LoVo (cell line): ENCODE measurements around the gene ZNF618.
"Not testable (repeated sequence)": the region's sequence is repeated elsewhere in the genome, so short reads cannot be mapped to it uniquely, and the experiment has no call there.

Experiments used
- DNase-seq: peaks from one replicate; pipeline ENCODE4 v3.0.0-alpha.2; 2016; ENCODE audit warnings: low spot score

ZNF618 gene

GRCh38 chr9:114039484-114039883, 163.4 kb downstream of the ZNF618 start:
- DNase-seq = no peak

GRCh38 chr9:114043660-114044059, 167.6 kb downstream of the ZNF618 start:
- DNase-seq = not testable (repeated sequence)

- DNase-seq = no peak
Measured at GRCh38 chr9:114046237-114046755, 170.2 kb downstream of the ZNF618 start.

DNA sequence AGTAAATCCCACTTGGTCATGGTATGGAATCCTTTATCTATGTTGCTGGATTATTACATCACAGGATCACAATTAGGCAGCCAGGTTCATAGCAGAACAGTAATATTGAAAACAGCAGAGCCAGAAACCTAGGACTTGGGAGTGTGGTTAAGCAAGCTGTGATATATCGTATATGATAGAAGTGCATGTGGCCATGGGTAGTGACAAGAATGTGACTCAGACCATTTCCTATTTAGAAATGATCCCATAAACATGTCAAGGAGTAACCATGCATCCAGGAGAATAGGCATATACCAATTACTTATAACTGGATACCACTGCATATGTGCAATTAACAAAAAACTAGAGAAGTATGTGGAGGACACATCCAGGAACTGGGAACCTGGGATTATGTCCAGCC, 170.8 kb downstream of the ZNF618 start:
- no peak for DNase-seq

GRCh38 chr9:114047717-114048116, 171.6 kb downstream of the ZNF618 start:
- DNase-seq = no peak

- DNase-seq = no peak
Measured at GRCh38 chr9:114048533-114049415, 172.7 kb downstream of the ZNF618 start.

DNA sequence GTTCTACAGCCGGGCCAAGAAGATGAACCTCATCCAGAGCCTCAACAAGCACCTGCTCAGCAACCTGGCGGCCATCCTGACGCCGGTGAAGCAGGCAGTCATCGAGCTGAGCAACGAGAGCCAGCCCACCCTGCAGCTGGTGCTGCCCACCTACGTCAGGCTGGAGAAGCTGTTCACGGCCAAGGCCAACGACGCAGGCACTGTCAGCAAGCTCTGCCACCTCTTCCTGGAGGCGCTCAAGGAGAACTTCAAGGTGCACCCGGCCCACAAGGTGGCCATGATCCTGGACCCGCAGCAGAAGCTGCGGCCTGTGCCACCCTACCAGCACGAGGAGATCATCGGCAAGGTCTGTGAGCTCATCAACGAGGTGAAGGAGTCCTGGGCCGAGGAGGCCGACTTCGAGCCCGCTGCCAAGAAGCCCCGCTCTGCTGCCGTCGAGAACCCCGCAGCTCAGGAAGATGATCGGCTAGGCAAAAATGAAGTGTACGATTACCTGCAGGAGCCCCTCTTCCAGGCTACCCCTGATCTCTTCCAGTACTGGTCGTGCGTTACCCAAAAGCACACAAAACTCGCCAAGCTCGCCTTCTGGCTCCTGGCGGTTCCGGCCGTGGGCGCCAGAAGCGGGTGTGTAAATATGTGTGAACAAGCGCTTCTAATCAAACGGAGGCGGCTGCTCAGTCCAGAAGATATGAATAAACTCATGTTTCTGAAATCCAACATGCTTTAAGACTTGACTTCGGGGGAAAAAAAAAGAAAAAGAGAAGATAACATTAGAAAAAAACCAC, 173.5 kb downstream of the ZNF618 start:
- no peak for DNase-seq

- no peak for DNase-seq
Measured at GRCh38 chr9:114050226-114050568, 174.1 kb downstream of the ZNF618 start.

DNA sequence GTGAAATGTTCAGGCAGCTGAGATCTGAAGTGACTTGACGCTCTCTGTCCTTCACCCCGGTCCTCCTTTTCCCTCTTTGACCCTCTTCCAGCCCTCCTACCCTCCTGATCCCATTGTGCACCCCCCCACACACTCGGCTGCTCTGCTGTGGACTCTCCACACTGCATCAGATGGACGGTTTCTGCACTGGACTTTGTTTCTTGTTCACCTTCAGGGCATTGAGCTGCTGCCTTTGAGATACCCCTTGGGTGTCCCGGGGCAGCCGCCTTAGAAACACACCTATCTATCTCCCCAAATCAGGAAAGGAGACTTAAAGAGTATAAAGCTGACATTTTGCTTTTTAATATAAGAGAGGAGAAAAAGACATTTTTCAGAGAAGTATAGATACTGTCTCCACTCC, 174.5 kb downstream of the ZNF618 start:
- no peak for DNase-seq

- no peak for DNase-seq
Measured at GRCh38 chr9:114051281-114051680, 175.2 kb downstream of the ZNF618 start.

- no peak for DNase-seq
Measured at GRCh38 chr9:114051706-114052105, 175.6 kb downstream of the ZNF618 start.

DNA sequence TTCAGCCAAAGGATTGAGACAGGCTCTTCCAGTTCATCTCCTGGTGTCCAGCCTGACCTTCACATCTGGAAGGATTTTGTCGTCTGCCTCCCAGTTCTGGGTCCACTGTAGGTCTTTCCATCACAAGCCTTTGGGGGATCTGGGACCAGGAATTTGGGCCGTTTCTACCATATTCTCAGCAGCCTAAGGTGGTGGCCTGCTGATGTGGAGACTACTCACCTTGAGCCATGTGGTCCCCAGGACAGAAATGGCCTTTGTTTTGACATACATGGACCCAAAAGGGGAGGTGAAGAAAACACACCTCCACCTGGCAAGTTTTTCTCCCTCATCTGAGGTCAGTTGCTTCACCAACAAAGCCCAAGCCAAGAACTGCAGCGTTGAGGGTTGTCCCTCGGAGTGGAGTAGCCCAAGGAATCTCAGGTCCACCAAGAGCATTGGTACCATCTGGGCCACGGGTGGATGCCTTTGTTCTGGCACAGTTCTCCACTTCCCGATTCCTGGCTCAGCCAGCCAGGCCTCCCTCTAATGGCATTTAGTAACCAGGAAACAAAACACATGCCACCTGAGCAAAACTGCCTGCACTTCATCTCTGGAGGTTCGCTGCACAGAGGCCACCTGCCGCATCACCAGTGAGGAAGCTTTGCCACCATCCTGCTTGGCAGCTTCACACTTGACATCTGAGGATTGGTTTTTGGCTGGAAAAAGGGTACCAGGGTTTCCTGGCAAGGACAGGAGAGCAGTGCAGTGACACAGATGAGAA, 177.3 kb downstream of the ZNF618 start:
- DNase-seq = no peak

DNA sequence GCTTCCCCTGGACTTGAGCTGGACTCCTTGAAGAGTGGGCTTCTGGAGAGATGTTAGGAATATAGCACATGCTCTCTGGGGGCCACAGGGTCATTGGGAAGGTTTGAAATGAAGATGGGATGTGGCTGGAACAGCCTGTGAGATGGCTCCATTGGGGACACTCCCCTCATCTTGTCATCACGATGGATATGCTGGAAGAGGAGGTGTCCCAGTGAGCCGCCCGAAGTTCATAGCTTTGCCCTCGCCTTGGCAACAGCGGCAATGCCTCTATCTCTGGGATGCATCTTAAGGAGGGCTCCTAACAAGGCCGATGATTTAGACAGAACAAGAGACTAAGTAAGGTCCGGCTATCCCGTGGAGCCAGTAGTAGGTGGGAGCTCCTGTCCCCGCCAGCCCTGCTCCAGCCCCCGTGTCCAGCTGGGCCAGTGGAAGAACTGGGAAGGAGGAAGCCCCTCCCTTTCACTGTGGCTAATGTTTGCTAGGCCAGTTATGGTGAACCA, 178.1 kb downstream of the ZNF618 start:
- no peak for DNase-seq

DNA sequence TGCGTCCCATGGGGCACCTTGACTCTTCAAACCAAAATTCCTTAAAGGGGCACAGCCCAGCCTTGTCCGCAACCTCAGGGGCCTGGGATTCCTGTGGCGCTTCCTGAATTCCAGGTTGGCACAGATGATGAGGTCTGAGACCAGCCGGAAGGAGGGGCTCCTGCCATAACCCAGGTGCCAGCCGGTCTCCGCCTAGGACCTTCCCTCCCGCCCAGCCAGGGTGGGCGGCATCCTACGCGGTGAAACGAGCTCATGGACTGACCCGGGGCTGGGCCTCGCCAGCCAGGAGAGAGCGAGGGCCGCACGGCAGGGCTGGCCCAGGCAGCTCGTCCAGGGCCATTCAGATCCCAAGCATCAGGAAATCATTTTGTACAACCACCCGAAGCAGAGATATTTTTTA, 179.0 kb downstream of the ZNF618 start:
- no peak for DNase-seq

- DNase-seq = no peak
Measured at GRCh38 chr9:114055894-114056293, 179.8 kb downstream of the ZNF618 start.

GRCh38 chr9:114056527-114056926, 180.4 kb downstream of the ZNF618 start:
- no peak for DNase-seq

DNA sequence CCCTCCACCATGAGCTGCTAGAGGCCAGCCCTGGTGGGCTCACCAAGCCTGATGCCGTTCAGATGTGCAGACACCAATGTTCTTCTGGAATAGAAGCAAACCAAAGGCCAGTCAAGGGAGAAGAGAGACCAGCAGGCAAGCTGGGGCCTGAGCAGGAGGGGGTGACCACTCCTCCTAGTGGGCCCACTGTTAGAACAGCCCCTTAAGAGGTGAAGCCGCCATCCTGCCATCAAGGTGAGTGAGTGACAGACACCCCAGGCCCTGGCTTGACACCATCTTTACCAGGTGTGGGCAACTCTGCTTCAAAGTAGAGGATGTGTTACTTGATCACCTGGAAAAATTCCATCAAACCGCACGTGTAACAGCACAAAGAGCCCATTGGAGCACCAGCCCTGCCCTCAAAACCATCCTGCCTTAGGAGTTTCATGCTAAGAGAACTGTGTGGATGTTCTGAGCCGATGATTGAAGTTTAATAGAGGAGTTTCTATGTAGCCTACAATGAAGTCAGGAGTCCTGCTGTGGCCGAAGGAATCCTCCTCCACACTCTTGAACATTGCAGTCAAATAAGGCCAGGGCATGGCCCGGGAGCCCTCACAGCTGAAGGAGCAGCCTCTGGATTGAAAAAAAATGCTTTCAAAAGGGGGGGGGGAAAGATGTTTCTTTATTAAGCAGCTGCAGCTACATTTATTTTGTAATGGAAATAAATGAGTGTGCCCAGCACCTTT, 181.2 kb downstream of the ZNF618 start:
- DNase-seq = no peak

GRCh38 chr9:114058688-114059046, 182.6 kb downstream of the ZNF618 start:
- DNase-seq = no peak

DNA sequence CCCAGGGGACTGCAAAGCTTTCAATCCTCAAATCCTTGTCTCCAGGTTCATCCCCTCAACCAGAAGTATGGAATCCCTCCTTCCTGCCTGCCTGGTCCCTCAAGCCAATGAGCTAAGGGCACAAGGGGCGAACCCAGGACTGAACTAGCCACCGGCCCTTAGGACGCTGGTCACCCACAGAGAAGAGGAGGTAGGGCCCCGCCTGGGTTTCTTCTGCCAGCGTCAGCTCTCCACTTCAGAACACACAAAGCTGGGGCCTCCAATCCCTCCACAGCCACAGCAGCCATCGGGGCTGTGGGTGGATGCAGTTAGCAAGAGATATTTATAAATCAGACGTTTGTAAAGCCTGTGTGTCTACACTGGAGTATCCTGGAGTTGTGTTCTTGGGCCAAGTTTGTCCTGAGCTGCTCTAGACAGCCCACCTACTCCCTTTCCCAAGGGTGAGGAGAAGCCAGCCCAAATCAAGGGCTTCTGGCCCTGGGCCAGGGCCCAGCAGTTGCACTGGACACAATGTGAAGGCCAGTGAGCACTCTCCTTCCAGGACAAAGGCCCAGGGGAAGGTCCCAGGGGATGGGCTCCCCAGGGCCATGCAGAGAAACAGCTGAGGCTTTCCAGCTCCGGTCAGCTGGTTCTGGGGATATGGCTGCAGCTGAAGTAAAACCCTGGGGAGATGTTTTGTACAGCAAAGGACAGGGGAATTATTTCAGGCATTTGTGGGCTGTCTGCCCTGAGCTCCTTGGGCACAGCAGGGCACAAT, 183.1 kb downstream of the ZNF618 start:
- no peak for DNase-seq

- no peak for DNase-seq
Measured at GRCh38 chr9:114060070-114060469, 184.0 kb downstream of the ZNF618 start.

DNA sequence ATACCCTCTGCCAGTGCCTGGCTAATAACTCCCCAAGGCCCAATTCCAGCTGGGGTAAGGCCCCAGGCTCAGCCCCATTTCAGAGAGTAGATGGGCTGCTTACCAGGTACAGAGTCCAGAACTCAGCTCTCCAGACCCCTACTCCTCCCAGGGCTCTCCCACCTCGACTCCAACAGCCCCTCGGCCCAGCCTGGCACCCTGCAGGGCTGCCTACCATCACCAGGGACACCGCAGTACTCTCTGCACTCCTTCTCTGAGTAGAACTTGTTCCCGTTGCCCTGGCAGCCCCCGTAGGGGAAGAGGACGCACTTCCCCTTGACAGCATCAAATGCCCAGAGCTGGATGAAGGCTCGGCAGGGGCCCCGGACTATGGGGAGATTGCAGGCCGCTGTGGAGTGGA, 184.6 kb downstream of the ZNF618 start:
- no peak for DNase-seq
